ENCODE results near the gene PLCG1.

The PLCG1 gene

DNA sequence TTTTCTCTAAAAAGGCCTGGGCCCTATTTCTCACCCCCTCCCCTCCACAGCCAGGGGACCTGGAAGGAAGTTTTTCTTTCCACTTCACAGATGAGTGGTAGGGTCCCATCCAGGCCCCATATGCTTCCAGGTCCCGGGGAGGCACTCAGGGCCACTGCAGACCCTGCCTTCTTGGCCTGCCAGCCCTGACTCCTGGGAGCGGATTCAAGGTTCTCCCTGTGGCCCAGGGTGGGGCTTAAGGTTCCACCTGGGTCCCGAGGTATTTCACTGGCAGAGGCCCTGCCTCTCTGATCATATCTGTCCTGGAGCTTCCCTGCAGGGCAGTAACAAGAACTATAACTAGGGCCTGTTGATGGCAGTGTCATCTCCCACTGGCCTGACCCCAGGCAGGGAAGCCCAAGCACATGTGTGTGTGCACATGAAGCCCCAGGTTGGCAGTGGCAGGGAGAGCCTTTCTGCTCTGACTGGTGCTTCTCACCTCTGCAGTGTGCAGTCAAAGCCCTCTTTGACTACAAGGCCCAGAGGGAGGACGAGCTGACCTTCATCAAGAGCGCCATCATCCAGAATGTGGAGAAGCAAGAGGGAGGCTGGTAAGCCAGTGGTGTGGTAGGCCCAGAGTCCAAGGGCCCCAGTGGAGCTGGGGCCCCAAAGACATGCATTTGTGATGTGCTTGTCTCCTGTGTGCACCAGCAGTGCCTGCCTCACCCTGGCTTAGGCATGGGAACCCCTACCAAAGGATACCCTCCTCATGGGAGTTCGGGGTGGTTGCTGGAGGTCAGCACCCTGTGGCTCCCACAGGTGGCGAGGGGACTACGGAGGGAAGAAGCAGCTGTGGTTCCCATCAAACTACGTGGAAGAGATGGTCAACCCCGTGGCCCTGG is 31.2 kb downstream of the PLCG1 start:
- no peak for DNase-seq

- DNase-seq: no peak
Measured at GRCh38 chr20:41169162-41169690, 31.9 kb downstream of the PLCG1 start.

DNA sequence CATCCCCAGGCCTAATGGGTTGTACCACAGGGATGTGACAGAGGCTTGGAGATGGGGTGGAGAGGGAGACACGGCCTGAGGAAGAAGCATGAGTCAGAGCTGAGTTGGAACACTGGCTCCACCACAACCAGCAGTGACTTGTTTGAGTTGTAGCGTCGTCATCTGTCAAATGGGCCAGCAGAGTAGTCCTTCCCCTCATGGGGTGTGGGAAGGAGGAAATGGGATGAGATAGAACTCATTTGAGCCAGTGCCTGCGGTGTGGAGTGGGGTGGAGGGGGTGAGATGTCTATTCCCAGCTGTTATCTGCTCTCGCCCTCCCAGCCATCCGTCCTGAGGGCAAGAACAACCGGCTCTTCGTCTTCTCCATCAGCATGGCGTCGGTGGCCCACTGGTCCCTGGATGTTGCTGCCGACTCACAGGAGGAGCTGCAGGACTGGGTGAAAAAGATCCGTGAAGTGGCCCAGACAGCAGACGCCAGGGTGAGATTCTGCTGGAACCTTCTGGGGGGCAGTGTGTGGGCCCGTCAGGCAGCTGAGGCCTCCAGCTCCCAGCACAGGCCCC is 32.5 kb downstream of the PLCG1 start:
- peak; percentile 1 for DNase-seq

GRCh38 chr20:41170386-41171105 is 33.2 kb downstream of the PLCG1 start:
- peak; percentile 1 for DNase-seq

- DNase-seq: peak; percentile 1
Measured at GRCh38 chr20:41171736-41172295, 34.5 kb downstream of the PLCG1 start.

DNA sequence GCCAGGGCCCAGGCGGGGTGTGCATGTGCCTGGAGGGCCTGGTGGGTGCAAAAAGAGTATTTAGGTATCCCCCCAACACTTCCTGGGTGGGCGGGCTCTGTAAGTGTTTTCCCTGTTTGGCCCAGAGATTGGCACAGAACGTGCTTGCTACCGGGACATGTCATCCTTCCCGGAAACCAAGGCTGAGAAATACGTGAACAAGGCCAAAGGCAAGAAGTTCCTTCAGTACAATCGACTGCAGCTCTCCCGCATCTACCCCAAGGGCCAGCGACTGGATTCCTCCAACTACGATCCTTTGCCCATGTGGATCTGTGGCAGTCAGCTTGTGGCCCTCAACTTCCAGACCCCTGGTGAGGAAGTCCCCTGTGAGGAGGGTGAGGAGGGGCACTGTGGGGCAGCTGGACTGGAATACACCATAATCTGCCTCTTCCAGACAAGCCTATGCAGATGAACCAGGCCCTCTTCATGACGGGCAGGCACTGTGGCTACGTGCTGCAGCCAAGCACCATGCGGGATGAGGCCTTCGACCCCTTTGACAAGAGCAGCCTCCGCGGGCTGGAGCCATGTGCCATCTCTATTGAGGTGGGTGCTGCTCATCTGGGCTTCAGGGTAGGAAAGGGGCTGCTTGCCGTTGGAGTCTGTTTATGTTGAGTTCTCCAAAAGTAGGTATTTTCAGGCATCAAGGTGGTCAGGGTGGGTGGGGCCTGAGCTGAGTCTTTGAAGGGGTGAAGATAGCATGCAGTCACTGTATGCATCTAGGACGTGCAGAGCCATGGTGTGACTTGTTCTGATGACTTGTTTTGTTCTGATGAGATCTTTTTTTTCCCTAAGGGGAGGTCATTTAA is 35.2 kb downstream of the PLCG1 start:
- peak; percentile 2 for DNase-seq

DNA sequence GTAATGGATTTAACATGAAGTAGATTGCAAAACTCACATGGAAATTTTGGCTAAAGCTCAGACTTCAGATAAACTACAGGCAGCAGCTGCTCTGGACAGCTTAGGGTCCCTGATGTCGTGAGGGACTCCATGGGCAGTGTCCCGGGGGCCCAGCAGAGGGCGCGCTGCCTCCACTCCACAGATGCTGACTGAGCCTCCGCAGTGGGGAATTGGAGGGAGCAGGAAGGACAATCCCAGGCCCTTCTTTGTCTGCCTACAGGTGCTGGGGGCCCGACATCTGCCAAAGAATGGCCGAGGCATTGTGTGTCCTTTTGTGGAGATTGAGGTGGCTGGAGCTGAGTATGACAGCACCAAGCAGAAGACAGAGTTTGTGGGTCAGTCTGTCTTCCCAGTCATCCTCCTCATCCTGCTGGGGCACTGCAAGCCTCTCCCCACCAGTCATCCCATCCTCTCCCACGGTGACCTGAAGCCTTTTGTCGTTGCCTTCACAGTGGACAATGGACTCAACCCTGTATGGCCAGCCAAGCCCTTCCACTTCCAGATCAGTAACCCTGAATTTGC is 35.9 kb downstream of the PLCG1 start:
- peak; percentile 75 for DNase-seq

DNA sequence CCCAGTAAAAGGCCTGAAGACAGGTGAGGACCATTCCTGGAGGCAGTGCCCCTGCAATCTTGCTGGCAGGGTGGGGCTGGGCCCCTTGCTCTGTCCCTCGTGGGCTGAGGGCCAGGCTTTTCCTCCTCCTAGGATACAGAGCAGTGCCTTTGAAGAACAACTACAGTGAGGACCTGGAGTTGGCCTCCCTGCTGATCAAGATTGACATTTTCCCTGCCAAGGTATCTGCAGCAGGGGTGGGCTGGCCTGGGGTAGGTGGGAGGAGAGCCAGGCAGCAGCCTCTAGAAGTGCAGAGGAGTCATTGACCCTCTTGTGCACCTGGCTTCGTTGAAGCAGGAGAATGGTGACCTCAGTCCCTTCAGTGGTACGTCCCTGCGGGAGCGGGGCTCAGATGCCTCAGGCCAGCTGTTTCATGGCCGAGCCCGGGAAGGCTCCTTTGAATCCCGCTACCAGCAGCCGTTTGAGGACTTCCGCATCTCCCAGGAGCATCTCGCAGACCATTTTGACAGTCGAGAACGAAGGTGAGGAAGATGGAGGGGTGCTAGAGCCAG is 36.5 kb downstream of the PLCG1 start:
- DNase-seq: peak; percentile 1

- DNase-seq: peak; percentile 0
Measured at GRCh38 chr20:41174373-41174772, 37.0 kb downstream of the PLCG1 start.

- no peak for DNase-seq
Measured at GRCh38 chr20:41174782-41175181, 37.4 kb downstream of the PLCG1 start.

GRCh38 chr20:41175201-41175651 is 37.9 kb downstream of the PLCG1 start:
- no peak for DNase-seq

DNA sequence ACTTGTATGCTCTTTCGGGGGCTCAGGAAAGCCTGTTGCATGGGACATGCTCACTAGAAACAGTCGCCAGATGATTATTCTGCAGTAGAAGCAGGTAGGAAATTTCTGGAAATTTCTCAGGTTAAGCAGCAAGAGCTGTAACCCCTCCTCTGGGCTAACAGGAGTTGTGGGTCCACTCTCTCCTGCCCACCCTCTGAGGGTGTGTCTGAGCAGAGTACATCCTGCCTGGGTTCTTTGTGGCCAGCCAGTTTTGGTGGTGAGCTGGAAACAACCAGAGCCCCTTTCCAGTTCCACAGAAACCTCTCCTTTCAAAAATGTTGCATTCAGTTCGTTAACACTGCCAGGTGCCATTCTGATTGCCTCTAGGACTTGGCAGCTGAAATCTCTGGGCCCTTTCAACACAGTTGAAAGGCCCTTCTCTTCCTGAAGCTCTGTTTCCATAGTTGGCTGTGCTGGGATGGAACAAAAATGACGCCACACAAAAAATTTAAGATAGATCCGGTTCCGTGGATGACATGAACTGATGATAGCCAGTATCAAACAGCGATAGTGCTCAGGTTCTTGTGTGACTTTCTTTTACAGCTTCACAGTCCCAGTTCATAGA is 38.5 kb downstream of the PLCG1 start:
- no peak for DNase-seq

GRCh38 chr20:41176711-41177552 is 39.6 kb downstream of the PLCG1 start:
- DNase-seq: no peak

DNA sequence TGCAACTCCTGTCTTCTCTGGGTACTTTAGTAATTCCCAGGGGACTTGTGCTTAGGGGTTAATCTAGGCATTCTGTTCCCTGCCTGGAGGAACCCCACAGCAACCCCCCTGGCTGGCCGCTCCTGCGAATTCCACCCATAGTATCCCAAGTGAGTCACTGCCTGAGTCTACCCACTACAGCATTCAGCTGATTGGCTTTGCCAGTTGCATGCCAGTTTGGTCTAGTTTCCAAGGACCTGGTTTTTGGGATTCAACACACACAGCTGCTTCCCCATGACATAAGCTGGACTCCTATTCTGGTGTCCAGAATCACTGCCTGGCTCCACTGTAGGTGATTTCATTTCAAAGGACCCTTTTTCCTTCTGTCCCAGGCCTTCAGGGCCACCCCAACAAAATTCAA is 40.3 kb downstream of the PLCG1 start:
- DNase-seq: no peak

DNA sequence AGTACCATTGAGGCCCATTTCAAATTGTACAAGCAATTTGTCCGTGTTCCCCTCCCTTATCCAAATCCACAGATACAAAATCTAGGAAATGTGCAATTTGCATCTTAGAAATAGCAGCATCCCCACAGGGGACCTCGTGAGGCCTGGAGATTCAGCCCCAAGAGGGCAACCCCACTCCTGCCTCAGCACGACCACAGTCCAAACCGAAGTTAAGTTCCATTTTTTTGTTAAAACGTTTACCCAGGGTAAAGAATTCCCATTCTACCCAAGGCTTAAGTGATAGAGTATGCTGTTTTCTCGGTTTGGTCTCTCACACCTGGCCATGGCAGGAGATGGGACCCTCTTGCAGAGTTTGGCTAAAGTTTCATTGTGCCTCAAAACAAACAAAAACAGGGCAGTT is 41.2 kb downstream of the PLCG1 start:
- no peak for DNase-seq

DNA sequence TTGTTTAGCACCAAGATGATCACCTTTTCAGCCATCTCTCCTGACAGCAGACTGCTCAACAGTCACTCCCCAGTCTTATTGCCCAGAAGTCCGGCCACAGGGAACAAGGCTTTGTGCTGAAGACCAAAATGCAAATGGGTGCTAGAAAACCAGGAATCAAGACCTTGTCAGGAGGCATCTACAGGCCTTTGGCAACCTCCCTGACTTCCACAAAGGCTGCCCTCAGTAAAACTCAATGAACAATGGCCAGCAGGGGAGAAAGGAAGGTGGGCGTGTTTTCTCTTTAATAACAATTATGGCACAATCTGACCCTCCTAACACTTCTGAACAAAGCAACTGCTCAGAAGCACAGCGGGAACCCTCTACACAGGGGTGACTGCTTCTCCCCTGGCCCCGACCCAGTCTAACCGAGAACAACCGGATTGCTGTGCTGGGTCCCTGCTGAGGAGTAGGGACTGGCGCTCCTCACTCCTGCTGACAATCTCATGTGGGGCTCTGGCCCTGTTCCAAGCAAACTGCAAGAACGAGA is 41.6 kb downstream of the PLCG1 start:
- DNase-seq: no peak

- no peak for DNase-seq
Measured at GRCh38 chr20:41179961-41180360, 42.6 kb downstream of the PLCG1 start.

DNA sequence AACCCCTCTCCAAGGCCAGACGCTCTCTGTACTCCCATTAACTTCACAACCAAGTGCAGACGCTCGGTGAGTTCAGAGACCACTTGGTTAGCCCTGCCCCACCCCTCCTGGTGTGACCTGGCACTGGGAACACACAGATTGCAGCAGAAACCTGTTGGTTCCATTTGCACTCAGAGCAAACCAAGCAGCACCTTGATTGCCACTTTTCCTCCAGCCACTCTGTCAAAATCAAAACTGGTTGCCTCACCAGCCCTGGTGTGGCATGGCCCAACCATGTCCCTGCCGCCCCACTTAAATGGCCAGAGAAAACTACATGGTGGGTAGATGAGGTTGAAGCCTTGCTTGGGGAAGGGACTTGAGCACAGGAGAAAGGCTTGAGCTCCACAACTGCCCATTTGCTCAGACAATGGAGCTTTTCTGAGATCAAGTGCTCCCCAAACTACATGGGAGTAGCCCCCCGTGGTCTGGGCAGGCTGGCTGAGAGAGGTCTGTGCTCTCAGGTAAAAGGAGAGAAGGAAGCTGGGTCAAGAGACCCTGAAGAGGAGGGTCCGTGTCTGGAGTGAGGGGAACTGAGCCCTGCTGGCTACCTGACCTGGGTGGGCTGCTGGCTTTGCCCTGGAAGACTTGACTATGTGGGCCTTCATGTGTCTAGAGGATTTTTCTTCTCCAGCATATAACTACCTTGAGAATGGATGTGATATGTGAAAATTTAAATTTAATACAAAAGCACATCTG is 43.4 kb downstream of the PLCG1 start:
- no peak for DNase-seq

DNA sequence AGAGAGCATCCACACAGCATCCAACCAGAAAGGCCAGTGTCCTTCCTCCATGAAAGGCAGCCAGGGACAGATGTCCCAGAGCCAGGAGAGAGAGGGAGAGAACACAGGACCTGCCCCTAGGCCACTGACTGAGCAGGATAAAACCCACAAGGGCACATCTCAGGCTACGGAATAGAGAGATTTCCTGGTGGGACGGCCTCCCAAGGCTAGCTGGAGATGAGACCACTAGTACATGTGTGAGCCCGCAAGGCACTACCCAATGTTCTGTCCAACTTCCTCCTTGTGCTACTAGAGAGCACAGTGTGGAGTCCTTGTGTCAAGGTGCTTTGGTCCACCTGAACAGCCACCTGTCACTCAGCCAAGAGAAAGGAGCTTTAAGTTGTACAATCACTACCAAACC is 44.2 kb downstream of the PLCG1 start:
- DNase-seq: no peak

Measured in stimulated activated CD4-positive, alpha-beta T cell treated with anti-CD3 and anti-CD28 coated beads, Interleukin-15, amount 100 ng/mL, for 24 hours (primary cell).